HG02870 (cell line): ENCODE results near the gene DNM2.
"Not testable (repeated sequence)": the region's sequence is repeated elsewhere in the genome, so short reads cannot be mapped to it uniquely, and the experiment has no call there.

ENCODE experiments used
- ATAC-seq: cut with Tn5 transposase; IDR thresholded peaks from one replicate; pipeline ENCODE4 v1.9.1; 2021; ENCODE audit warnings: mild to moderate bottlenecking, moderate library complexity; ENCODE audit not compliant: unreplicated experiment

The DNM2 gene

GRCh38 chr19:10831987-10832938 lies 114.4 kb downstream of the DNM2 start:
- no peak for ATAC-seq

DNA sequence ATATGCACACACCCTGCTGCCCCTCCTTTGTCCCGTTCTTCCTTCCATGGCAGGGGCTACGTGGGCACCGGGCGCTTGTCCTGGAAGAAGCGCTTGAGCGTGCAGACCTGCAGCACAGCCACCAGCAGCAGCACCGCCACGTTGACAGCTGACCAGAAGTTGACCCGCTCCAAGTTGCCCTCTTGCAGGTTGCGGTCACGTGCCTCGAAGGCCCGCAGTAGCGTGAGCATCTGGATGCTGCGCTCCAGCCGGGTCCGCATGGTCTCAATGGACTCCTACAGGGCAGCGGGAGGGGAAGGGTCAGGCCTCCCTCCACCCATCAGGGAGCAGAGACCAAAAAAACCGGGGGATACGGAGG lies 115.0 kb downstream of the DNM2 start:
- ATAC-seq: no peak

DNA sequence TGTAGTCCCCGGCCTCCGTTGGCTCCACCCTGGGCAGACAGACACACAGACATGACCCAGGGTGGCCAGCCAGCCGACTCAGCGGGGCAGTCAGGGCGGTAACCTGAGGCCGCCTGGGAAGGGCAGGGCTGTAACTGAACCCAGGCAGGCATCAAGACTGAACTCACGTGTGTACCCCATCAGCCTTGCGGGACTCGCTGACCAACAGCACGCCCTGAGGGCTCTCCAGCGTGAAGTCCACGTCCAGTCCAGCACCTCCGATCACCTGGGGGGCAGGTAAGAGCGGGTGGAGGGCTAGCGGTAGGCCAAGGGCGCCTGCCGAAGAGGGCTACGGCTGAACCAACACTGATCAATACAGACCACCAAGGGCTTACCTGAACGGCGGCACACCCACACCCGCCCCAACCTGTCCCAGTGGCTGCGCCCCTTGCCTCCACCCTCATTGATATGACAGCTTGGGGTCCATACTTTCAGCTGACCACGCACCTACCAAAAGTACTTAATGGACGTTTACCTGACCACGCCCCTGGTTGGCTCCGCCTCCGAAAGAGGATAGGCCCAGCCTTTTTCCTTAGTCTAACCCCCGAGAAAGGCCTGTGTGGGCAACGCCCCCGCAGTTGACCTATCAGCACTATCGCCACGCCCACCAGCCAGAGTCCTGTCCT lies 117.3 kb downstream of the DNM2 start:
- ATAC-seq: no peak

- ATAC-seq: peak; percentile 75
Observed at GRCh38 chr19:10835754-10836478, 118.0 kb downstream of the DNM2 start, which contains the start of gene TMED1. Gene TMED1, minus strand, starts transcription at chr19:10836212. Its CDS starts 21 bp downstream, at chr19:10836191.

- ATAC-seq: no peak
Observed at GRCh38 chr19:10836479-10837330, 118.8 kb downstream of the DNM2 start.

GRCh38 chr19:10837649-10838048 lies 119.8 kb downstream of the DNM2 start:
- not testable (repeated sequence) for ATAC-seq

- no peak for ATAC-seq
Observed at GRCh38 chr19:10838377-10838776, 120.5 kb downstream of the DNM2 start.

DNA sequence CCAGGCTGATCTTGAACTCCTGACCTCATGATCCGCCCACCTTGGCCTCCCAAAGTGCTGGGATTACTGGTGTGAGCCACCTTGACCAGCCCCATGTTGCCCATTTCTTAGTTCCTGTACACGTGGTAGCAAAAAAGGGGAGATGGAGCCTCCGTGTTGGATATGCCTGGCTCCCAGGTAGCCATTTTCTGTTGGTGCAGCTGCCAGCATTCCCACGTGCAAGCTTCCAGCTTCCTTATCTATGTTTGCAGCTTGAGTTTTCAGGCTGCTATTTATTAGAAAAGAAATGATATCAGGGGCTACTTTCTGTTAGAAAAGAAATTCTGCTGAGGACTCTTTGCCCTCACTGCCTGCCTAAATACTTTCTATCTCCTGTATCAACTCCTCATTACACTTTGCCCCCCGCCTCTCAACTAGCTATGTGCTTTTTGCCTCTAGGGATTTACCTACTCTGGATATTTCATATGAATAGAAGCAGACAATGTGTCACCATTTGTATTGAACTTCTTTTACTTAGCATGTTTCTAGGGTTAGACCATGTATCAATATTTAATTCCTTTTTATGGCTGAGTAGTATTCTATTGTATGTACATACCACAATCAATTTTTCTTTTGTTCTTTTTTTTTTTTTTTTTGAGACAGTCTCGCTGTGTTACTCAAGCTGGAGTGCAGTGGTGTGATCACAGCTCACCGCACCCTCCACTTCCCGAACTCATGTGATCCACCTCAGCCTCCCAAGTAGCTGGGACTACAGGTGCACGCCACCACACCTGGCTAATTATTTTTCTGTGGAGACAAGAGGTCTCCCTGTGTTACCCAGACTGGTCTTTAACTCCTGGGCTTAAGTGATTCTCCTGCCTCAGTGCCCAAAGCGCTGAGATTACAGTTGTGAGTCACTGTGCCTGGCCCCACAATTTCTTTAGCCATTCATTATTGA lies 121.5 kb downstream of the DNM2 start:
- no peak for ATAC-seq

- ATAC-seq: no peak
Observed at GRCh38 chr19:10842788-10843187, 124.9 kb downstream of the DNM2 start.

DNA sequence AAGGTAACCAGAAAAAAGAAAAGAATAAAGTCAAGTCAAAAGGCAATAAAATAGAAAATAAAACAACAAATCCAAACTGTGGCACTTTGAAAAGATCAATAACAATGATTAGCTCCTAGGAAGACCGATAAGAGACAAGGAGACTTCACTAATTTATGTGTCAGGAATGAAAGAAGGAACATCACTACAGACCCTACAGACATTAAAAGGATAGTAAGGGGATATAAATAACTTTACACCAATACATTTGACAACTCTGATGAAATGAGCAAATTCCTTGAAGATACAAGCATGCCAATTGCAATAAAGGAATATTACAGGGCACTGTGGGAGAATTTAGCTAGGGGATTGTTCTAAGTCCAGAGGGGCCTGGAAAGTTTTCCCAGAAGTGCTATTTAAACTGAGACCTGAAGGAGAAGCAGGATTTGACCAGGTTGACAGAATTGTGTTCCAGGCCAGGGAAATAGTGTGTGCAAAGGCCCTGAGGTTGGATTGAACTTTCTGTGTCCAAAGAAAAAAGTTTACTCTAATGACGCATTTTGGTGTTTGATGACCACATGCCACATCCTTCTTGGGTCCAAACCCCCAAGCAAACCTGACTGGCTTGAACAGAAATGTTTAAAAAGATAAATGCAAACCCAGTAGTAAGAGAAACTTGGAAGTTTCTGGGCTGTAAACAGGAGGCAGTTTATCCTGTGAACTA lies 128.8 kb downstream of the DNM2 start:
- ATAC-seq: no peak

- ATAC-seq: no peak
Observed at GRCh38 chr19:10848230-10848856, 130.5 kb downstream of the DNM2 start, which contains the start of gene C19orf38. Gene C19orf38, plus strand, starts transcription at chr19:10848415. Its CDS starts 94 bp downstream, at chr19:10848509.

GRCh38 chr19:10850631-10851030 lies 132.8 kb downstream of the DNM2 start:
- no peak for ATAC-seq

- ATAC-seq: no peak
Observed at GRCh38 chr19:10852098-10852800, 134.4 kb downstream of the DNM2 start.

DNA sequence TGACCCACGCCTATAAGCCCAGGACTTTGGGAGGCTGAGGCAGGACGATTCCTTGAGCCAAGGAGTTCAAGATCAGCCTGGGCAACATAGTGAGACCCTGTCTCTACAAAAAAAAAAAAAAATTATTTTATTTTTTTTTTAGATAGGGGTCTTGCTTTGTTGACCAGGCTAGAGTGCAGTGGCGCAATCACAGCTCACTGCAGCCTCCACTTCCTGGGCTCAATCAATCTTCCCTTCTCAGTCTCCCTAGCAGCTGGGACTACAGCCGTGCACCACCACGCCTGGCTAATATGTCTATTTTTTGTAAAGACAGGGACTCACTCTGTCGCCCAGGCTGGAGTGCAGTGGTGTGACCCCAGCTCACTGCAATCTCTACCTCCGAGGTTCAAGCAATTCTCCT lies 135.1 kb downstream of the DNM2 start:
- ATAC-seq: no peak

DNA sequence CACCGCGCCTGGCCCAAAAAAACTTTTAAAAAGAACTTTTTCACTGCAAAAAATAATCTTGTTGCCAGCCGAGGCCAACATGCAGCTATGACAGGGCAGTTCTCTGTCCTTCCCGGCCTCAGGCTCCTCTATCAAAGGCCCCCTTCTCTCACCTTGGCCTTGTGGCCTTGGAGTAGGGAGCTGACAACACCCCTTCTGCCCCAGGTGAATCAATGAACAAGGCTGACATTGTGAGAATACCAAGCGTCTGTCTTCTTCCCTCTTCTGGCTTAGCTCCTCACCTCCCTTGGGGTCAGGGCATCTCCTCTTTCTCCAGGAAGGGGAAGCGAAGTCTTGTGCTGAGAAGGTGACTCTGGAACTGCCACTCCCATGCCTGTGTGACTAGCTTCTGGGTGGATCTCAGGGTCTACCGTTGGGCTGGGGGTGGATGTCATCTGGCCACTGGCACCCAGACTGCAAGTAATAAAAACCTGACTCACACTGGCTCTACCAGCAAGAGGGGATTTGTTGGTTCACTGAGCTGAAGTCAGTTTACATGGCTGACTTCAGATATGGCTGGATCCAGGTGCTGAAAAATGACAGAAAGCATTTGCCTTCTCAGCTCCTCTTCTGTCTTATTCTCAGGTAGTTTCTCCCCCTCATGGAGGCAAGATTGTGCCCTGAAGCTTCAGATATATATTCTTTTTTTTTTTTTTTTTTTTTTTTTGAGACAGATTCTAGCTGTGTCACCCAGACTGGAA lies 136.6 kb downstream of the DNM2 start:
- no peak for ATAC-seq

DNA sequence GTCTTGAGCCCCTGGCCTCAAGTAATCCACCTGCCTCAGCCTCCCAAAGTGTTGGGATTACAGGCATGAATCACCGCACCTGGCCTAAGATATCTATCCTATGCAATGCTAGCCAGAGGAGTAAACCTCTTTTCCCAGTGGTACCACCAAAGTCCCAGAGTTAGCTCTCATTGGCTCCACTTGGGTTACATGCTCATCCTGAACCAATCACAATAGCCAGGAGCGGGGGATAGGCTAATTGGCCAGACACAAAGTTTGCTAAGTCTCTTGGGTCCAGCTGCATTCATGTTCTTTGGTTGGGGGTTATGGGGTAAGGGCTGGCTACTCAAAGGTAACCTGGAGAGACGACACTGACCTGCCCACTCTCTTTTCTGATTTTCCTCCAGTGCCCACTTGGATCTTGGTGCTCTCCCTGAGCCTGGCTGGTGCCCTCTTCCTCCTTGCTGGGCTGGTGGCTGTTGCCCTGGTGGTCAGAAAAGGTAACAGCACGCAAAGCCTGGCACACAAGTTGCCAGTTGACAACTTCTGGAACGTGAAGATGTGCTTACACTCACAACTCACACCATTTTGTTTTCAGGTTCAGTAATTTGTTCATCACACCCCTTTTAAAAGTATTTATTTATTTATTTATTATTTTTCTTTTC lies 138.1 kb downstream of the DNM2 start:
- ATAC-seq: no peak
